ENCODE results near the gene SARDH.

Gene SARDH

DNA sequence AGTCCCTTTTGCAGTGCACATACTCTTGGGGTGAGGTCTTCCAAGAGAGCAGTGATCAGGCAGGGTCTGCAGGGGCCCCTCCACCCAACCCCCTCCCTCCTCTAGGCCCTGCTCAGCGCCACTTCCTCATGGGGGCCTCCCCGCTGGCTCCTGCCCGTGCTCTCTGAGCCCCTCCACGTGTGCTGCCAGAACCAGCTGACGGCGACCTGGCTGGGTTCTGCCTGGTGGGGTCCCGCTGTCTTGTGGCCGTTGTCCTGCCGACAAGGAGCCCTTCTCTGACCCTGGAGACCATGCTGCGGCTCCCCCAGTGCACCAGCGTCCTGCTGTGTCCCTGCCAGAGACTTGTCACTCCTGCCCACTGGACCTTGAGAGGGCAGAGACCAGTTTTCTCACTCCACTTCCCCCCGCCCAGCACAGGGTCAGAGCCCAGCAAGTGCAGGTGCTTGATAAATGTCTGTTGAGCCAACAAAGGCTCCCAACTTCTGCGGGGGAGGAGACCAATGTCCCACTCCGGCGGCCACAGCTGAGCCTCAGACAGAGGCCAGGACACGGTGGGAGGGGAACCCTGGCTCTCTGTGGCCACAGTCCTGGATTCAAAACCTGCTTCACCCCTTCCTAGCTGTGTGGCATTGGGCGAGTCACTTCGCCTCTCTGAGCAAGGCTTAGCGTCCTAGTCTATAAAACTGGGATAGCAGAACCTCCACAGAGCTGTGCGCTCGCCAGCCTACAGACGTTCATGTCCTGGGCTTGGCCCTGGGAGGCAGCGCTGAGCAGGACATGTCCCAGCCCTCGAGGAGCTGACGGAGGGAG lies 24.8 kb downstream of the SARDH start:
- no peak for DNase-seq

DNA sequence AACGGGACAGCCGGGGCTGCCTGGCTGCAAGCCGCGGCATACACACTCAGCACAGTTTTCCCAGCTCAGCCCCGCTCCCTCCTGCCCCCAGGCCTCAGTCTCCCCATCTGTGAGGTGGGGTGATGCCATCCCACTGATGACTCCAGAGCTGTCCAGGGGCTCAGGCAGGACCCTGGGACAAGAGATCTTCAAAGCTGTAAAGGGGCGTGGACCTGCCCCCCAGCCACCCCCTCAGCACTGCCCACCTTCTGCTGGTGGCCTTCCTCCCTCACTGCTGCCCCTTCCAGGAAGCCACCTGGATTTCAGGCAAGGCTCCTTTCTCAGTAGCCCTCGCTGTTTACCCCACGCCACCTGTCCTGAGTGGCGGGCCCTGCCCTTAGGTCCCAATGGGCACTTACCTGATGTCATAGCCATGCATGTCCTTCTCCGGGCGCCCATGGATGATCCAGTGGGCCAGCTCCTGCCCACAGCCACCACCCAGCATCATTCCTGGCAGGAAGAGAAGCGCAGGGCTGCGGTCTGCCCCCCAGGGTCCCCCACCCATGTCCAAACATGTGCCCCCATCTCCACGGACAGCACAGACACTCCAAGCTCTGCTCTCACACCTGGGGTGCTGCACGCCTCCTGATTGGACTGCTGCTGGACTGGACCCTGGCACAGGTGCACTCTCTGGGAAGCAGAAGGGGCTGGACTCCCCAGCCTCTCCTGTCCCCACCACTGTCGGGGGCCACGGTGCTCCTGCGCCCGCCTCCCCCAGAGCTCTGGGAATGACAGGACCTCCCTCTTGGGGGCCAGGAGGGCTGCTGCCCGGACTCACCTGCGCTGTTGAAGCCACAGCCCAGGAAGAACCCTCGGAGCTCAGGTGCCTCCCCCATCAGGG lies 25.7 kb downstream of the SARDH start:
- DNase-seq, result no peak

DNA sequence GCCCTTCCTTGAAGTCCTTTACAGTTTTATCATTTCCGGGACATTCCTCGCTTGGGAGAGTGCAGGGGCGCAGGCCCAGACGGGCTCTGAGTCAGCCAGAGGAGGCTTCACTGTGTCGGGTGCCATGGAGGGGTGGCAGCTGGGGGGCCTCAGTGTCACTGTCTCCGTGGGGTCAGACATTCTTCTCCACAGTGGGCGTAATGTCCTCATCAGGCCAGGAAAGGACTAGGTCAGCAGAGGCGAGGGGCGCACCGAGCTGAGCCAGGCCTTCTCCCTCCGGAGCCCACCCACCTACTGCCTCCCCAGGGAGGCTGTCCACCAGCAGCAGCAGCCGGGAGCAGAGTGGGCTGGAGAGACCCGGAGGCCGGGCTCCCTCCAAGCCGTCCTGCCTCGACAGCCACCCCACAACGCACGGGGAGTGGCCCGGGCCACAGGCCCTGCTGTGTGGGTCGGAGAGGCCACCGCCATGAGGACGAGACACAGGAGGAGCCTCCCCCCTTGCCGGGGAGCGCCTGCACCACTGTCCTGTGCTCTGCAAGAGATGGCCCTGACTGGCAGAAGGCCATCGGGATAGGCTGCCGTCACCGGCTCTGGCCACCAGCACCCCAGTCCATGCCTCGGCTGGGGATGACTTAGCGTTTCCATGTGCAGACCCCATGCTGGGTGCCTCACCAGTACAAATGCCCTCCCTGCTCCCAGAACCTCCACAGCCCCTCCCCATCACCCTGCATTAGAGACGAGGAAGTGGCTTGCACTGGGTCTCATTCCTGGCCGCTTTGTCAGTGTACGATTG lies 26.5 kb downstream of the SARDH start:
- no peak for DNase-seq

DNA sequence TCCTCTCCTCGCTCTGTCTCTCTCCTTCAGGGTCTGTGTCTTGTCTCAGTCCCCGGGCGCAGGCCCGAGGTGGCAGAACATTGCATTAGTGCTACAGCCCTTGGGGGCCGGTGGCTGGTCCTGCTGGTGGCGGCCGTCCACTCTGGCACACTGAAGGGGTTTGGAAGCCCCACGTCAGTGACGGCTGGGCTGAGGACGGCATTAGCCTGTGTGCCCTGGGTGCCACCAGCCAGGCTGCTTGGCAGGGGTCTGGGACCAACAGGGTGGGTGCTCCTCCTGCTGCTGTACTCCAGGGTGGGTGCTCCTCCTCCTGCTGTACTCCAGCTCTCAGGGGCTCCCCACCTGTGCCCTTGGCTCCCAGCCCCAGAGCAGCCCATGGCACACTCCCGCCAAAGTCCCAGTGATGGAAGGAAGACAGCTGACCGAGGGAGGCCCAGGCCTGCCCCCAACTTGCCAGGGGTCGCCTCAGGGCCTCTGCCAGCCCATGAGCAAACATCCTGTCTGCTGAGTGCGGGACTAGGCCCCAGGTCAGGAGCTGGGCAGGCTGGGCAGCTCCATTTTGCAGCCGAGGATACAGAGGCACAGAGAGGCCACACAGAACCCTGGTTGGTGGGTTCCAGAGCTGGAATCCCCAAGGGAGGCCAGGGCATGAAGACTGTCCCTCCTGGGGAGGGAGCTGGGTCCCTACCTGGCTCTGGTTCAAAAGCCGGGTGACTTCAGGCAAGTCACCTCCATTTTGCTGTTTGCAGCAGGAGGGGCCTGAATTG lies 27.3 kb downstream of the SARDH start:
- no peak for DNase-seq

DNA sequence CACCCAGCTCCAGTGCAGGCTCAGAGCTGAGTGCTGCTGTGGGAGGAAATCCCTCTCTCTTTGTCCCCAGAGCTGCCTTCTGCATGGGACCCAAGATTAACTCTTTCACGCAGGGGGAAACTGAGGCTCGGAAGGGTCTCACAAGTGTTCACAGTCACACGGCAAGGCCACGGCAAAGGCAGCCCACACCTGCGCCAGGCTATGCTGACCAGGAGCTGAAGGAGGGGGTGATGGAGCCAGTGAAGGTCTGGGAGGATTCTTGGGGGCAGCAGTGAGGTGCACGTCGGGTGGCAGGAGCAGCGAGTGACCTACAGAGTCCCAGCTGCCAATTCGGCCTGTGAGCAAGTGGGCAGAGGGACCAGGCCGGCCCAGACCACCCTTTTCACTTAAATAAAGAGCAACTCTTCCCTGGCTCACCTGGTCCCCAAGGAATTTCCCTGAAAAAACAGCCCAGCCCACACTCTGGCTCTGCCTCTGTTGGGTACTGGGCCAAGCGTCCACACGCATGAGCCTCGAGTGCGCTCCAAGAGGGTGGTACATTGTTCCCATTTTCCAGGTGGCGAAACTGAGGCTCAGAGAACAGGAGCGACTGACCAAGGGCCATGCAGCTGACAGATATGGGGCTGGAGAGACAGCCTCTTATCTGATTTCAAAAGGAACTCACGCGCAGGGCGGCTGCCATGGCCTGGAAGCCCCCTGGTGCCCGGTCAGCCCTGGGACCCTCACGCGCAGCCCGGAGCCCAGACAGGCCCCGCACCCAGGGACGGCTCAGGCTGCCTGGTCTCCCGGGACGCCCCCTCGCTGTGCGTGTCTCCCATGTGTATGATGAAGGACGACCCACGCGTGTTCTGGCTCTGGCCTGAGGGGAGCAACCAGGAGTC lies 28.2 kb downstream of the SARDH start:
- no peak for DNase-seq

DNA sequence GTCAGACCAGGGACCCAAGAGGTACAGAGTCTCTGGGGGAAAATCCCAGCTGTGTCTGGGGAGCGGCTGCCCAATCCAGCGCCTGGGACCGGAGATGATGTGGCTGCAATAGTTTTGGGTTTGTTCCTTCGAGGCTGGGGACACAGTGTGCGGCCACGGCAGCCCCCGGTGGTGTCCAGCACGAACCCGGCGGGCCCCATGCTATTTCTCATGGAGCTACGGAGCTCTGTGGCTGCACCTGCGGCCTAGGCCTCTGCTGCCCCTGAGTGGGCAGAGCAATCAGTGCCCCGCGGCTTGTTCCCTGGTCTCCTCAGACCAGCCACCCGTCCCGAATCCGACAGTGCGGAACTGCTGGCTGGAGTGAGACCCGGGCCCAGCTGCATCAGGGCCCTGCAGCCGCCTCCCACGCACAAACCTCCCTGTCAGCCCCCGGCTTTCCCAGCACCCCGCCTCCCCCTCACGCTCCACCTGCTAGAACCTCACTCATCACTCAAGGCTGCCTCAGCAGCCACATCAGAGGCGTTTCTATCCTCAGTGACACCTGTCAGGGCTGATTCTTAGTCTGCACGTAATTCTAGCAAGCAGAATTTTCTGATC lies 29.0 kb downstream of the SARDH start:
- peak; percentile 11 for DNase-seq

DNA sequence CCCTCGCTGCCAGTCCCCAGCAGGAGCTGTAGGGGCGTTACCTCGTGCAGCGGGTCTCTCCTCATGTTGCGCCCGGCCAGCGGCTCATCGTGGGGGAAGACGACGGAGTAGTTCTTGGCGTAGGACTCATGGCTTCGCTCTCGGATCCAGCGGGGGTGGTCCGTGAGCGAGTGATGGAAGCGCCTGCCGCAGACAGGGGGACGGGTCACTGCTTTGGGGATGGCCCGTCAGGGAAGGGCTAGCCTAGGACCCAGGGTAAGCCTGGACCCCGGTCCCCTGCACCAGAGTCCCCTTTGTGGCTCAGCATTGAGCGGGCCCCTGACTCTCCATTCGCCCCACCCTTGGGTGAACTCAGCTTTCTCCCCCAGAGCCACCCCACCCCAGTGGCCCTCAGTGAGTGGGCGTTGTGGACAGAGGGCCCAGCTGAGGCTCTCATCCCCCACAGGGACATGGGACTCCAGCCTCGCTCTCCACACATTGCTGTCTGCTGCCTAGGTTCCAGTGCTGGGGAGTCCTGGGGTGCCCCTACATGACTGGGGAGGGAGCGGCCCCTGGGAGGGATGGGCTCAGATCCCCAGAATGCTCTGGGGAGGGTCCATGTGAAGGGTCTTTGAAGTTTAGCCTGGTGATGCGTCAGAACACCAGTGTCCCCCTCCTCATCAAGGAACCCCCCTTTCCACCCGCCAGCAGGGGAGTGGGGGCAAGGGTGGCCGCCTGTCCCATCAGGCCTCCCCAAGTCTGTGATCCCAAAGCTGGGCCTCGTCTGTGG lies 29.7 kb downstream of the SARDH start:
- no peak for DNase-seq

DNA sequence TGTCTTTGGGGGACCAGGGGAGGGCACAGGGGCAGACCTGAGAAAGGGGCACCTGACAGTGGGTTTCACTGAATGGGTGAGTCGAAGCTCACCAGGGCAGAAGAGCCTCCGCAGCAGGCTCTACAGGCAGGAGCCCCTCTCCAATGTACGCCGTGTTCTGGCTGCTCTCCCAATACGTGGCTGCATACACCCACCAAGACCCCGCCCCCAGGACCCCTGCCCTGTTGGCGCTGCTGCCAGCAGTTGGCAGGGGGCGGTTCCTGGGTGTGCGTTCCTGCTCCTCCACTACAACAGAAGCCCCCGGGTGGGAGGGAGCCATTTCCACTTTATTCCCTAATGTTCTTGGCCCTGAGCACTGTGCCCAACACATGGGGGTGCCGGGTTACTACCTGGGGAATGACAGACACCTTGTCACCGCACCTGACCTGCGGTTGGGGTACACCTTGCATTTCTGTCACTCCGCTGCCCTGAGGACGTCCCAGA lies 30.3 kb downstream of the SARDH start:
- no peak for DNase-seq

DNA sequence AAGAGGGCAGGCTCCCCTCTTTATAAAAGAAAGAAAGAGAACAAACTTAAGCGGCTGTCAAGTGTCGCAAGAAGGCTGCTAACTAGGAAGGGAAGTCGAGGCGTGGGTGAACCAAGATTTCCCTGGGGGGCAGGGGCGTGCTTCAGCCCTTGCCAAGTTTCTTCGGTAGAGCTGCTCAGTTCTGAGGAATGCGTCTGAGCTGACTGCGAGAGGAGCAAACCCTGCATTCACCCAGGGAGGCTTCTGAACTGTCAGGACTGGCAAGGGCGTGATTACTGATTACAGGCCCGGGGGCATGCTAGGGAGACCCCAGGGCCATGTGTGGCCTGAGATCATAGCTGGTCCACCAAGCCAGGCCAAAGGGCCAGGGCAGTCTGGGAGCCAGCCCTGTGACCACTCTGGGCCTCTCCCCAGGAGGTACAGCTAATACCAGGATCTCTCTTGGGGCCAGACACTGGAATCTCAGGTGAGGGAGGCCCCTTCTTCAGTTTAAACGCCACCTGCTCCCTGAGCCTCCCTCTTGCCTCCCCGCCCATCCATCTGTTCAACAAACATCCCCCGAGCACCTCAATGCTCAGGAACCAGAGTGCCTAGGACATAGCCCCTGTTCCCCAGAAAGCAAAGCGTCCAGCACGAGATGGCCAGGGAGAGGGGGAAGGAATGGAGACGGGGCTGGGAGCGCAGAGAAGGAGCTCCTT lies 30.9 kb downstream of the SARDH start:
- no peak for DNase-seq

DNA sequence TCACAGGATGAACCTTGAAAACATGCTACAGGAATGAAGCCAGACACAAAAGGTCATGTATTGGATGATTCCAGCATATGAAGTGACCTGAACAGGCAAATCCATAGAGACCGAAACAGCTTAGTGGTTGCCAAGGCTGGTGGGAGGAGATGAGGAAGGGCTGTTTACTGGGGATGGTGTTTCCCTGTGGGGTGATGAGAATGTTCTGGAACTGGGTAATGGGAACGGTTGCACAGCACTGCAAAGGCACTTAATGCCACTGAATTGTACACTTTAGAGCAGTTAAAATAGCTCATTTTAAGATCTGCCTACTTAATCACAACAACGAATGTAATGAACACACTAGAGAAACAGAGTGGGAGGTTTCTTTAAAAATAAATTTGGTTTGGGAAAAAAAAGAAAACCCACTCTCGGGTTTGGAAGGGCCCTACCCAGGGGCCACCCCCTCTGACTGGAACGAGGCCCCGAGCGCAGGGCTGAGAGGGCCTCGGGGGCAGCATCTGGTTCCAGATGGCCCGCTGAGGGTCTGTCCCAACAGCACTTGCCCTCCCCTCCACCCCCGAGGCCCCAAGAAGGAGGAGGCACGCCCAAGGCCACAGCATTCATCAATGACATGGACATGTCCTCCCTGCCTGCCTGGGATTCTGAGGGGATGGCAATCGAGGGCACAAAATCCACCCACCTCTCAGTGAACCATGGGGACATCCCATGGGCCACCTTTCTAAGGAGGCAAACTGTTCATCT lies 31.7 kb downstream of the SARDH start:
- no peak for DNase-seq

DNA sequence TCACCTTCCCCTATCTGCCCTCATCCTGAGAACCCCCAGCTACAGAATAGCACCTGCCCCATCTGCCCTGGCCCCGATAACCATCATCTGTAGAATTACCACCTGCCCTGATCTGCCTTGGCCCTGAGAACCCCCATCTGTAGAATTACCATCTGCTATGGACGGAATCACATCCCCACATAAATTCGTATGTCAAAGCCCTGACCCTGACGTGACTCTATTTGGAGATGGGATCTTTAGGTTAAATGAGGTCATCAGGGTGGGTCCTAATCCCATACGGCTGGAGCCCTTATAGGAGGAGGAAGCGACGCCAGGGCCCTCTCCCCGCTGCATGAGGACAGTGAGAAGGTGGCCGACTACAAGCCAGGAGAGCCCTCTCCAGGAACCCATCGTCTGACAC lies 32.6 kb downstream of the SARDH start:
- no peak for DNase-seq

DNA sequence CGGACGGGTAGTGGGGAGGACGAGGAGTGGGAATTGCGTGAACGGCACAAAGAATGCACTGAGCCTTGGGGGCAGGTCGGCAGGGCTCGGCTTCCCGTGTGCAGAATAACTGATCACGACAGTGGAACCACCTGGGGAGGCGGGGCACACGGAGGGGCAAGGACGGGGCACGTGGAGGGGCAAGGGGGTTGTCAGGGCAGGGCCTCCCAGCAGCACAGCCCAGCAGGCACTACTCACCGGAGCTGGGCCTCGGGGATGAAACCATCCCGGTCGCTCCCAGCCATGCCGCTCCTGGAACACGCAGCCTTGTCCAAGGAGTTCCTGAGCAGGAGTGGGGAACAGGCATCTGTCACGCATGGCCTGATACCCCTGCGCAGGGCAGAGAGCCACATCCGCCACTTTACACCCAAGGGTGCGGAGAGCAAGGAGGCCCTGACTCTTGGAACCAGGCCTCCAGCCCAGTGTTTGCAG lies 33.4 kb downstream of the SARDH start:
- DNase-seq, result no peak

DNA sequence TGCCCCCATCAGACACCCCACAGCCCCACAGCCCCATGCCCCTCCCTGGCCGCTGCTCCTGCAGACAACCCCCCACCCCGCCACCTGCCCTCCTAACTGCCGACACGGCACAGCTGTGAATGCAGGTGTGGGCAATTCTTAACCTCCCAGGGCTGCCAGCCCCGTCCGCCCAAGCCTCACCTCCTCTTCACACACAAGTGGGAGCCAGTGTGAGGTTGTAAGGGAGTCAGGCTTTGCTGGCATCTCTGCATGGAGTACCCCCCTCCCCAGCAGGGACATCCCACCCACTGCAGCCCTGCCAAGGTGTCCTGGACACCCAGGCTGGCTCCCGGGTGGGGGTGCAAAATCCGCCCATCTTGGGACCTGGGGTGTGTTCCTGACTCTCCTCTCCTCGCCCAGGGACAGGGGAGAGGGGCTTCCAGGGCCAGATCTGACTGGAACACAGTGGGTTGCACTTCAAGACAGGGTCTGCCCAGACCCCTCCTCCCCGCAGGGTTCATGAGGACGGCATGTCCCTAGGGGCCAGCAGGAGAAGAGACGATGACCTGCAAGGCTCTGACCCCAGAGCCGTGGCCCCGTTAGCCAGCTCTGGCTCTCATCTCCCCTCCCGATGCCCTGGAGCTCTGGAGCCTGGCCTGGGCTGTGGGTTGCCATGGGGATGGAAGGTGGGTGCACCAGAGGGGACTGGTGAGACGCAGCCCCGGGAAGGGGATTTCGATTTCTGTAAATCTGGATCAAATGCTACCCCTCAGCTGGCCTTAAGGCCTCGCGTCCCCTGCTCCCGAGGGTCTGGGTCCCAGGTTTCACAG lies 34.4 kb downstream of the SARDH start:
- DNase-seq, result no peak

DNA sequence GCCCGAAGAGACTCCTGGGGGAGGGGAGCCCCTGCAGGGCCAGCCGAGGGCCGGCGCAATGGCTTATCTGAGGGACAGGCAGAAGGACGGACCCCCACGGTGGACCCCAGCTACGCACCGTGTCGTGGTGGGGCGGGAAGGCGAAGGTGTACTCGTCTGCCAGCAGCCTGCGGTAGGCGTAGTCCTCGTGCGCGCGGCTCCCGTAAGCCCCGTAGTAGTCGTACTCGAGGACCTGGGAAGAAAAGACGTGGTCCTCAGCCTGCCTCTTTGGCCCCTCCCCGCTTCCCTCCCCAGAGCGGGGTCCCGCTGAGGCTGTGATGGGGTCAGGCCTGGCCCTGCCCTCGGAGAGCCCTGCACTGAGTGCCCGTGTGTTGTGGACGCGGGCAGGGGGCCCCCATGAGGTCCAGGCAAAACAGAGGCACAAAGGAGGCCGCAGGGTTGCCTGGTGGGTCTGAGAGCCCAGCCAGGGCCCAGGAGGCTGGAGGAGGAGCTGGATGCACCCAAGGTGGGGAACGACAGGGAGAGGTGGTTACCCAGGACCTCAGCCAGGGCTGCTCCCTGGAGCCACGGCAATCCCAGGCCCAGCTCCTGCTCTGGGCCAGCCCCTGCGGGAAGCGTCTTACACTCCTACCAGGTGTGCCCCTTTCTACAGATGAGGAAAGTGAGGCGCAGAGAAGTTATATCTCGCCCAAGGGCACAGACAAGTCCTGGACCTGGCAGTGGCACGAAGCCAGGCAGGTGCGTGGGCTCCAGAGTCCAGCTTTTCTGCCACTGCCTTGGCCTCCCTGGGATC lies 35.2 kb downstream of the SARDH start:
- no peak for DNase-seq

DNA sequence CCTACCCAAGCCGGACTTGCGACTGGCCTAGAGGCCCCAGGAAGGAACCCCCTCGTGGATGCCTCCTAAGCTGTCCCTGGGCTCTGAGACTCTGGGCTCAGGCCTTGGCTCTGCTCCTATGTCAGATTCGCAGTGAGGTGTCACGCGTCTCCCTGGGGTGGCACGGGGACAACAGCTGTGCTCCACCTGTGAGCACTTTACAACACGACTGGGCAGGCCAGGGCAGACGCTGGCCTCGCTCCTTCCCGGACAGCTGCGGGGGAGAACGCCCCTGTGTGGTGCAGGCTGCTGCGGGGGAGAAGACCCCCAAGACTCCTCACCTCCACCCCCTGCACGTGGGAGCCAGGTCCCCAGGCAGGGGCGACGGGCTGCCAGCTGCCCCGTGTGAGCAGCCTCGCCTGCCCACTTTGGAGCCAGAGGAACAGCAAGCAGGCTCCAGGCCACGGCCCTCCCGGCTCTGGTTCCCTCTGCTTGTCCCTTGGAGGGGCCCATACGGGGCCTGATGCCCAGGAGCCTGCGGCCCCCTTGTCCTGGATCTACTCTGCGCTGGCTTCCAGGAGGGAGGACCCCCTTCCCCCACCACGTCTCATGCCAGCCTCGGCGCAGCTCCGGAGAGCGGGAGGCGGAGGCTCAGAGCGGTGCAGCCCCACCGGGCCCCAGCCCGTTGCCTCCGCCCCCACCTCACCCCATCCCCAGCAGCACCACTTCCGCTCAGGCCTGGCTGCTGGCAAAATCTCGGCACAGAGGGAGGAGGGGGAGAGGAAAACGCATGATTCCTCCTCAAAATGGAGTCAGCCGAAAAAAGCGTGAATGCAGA lies 36.0 kb downstream of the SARDH start:
- DNase-seq, result no peak

Data from NCI-H1092 treated with DMSO at 0.1 percent for 48 hours (cell line).